Umbilical cord (tissue), 2 donors: Measurements from ENCODE around the gene KIAA1958. TPM values are rescaled to one million over a fixed set of nuclear protein-coding genes. Genes with fewer than 3 reads are reported as not detected.
"Not testable (repeated sequence)": the region's sequence is repeated elsewhere in the genome, so short reads cannot be mapped to it uniquely, and the experiment has no call there.

ENCODE experiments used
- DNase-seq: peaks from one replicate; pipeline ENCODE4 v3.0.0-alpha.2; 2015; ENCODE audit warnings: low spot score
- total RNA-seq: library from RNA; depleted of rRNA; stranded (reverse); fragments of >200 nt; gene quantifications from one replicate; pipeline ENCODE4 v1.2.3, GENCODE V29; 2014; ENCODE audit warnings: low replicate concordance; ENCODE audit not compliant: insufficient read depth

KIAA1958 gene
- total RNA-seq, 1 donor from 2014 or later, result 2.6 TPM

DNA sequence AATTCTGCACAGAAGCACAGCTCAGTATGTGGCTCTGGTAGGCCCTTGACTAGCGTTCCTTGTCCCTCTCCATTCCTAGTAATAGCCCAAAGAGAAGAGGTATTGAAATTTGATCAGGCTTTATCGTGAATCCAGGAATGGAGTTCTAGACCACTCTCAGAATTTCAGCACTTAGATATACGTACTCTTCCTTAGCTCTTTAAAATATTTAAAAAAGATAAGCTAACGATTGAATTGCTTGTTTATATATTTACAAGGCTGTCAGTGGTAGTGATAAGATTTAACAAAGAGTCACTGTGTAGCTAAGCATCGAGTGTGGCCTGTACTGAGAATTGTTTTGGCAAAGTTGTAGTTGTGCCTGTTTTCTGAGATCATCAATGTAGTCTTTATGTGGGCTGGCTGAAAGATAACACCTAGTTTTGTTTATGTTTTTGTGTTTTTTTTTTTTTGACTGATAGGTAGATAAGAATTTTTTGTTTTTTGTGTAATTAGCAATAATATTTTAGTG, 2.5 kb downstream of the KIAA1958 start:
- no peak for DNase-seq

DNA sequence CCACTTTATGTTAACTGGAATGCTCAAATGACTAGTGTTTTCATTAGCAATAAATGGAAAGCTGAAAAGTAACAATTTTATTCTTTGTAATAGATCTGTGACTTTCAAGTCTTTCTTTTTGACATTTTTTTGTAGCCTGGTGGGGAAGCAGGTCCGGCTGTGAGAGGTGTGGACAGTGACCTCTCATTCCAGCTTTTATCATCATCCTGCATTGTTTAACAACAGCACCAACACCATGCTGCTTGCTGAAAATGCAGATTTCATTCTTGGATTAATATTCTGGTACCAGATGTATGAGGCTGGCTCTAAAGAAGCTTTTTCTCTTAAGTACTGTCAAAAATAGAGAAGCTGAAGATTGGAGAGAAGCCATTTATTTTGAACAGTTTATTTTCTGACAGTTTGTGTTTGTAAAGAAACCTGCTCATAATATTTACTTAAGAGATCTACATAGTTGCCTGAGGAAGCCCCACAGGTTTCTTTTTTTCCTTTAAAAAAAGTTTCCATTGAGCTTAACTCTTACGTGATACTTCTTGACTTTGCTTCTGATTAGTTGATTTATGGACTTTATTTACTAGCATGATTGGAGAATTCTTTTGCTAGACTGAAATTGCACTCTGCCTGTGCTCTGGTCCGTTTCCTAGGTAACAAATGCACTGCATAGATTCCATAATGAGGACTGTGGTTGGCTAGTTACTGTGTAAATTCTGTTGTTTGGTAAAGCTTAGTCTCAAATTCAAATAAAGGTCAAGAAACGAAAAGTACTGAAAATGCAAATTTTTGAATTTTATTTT, 3.4 kb downstream of the KIAA1958 start:
- DNase-seq, result no peak

DNA sequence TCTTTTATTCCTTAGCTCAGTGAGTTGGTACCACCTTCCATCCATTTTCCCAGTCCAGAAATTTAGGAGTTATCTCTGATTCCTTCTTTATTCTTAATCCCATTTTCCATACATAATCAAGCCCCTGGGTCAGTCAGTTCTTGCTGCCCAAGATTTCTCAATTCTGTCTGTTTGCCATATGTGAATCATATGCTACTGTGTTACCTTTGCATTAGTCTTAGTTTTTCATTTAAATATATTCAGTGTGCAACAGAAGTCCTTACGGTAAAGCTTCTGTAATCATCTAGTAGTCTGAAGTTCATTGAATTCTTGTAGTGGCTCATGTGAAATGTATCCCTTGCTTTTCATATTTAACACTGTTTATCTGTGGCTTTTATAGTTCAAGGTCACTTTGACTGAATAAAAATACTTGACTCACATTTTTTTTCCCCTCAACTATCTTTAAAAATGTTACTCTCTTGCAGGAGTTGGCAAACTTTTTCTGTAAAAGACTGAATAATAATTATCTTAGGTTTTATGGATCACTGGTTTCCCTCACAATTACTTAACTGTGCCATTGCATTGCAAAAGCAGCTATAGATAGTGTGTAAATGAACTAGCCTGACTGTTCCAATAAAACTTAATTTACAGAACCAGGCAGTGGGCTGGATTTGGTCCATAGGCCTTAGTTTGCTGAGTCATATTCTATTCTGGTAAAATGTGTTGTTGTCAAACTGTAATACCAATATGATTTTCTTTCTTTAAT, 6.9 kb downstream of the KIAA1958 start:
- no peak for DNase-seq

DNA sequence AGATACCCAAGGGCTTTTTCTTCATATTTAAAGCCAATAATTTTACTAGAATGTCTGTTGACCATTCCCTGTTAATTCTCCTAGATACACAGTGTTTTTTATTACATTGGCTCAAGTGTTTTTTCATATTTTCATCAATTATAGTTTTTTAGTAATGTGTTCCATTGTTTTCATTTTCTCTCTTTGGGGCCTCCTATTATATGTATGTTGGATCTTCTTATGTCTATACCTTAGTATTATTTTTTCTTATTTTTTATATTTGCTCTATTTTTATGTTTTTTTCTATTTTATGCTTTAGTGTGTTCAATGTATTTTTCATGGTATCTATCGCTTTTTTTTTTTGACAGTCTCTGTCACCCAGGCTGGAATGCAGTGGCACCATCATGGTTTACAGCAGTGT, 7.5 kb downstream of the KIAA1958 start:
- DNase-seq, result no peak

DNA sequence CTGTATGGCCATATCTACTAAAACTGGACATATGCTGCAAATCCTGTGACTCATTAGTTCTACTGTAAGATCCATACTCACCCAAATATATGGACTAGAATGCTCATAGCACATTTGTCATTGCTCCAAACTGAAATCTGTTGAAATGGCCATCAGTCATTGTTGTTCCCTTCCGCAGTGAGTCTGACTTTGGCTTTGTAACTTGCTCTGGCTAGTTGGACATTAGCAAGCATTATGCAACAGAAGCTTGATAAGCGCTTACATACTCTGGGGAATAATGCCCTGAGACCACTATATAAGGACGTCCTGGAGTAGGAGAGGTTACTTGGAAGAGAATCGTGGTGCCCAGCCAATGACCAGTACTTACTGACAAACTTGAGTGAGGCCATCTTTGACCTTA, 9.0 kb downstream of the KIAA1958 start:
- no peak for DNase-seq

DNA sequence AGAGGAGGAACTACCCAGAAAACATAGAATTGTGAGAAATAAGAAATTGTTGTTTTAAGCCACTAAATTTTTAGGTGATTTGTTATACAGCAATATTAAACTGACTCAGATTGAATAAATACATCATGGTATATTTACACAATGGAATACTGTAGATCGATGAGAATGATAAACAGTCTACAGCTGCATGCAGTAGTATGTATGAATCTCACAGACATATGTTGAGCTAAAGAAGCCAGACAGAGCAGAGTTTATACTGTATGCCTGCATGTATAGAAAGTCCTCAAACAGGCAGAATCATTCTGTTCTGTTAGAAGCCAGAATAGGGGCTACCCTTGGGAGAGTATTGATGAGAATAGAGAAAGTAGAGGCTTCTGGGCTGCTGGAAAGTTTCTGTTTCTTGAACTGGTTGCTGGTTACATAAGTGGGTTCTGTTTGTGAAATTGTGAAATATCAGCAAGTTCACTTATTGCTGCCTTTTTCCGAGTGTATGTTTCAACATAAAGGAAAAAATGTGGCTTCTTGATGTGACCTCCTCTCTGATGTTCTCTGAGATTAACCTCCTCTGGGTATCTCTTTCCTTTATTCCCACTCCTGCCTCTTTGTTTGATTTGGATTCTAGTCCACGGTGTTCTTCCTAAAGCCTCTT, 9.6 kb downstream of the KIAA1958 start:
- no peak for DNase-seq

DNA sequence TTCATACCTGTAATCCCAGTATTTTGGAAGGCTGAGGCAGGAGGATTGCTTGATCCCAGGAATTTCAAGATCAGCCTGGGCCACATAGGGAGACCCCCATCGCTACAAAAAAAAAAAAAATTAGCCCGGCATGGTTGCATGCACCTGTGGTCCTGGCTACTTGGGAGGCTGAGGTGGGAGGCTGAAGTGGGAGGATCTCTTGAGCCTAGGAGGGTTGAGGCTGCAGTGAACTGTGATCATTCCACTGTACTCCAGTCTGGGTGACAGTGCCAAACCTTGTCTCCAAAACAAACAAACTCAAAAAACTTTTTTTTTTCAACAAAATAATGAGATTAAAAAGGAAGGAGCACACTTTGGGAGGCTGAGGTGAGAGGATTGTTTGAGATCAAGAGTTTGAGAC, 14.2 kb downstream of the KIAA1958 start:
- no peak for DNase-seq

DNA sequence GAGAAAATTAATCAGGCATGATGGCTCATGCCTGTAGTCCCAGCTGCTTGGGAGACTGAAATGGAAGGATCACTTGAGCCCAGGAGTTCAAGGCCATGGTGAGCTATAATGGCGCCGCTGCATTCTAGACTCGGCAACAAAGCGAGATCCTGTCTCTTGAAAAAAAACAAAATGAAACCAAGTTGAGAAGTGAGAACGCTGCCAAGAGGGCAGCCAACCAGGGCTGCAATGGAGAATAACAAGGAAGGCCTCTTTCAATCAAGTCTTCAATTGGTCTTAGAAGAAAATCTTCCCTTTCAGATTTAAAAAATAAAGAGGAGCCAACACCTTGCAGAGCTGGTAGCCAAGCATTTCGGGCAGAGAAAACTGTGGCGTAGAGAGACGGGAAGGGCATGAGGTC, 14.7 kb downstream of the KIAA1958 start:
- no peak for DNase-seq

DNA sequence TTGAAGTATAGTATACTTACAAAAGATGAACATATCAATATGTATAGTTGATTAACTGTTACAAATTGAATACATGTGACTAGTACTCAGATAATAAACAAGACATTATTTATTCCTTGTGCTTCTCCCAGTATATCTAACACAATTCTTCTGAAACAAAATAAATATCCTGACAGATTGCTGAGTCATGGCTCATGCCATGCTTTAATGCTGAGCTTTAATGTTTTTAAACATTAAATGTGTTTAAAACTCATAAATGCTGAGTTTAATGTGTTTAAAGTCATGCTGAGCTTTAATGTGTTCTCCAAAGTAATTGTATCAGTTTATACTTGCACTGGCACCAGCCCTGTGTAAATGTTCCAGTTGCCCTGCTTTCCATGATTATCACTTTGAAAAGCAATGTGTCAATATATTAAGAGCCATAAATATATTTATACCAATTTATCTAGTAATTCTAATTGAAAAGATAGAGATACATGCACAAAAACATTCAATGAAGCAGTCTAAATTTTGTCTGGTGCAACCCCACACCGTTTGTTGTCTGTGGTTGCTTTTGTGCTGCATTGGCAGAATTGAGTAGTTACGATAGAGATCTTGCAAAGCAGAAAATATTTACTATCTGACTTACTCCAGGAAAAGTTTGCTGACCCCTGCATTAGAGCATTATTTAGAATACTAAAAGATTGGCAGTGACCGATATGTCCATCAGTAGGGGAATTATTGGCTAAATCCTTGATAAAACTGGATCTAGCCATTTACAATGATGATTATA, 15.7 kb downstream of the KIAA1958 start:
- DNase-seq, result no peak

DNA sequence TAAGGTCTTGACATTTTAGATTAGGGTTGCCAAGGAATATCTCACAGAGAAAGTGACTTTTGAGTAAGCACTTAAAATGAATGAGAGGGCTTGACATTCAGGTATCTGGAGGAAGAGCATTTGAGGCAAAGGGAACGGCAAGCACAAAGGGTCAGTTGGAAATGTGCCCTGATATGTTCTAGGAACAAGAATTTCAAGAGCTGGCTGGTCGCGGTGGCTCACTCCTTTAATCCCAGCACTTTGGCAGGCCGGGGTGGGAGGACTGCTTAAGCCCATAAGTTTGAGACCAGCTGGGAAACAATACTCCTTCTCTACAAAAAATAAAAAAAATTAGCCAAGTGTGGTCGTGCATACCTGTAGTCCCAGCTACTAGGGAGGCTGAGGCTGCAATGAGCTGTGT, 16.5 kb downstream of the KIAA1958 start:
- DNase-seq, result no peak

DNA sequence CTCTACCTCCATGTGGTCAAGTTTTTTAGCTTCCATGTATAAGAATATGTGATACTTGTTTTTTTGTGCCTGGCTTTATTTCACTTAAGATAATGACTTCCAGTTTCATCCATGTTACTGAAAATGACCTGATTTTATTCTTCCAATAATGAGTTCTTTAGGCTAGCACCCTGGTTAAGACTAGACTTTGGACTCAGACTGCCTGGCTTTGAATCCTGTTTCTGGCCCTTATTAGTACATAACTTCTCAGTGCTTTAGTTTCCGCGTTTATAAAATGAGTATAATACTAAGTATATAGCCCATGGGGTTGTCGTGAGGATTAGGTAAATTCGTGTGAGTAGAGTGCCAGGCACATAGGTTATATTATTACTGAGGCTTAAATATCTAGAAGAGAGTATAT, 18.5 kb downstream of the KIAA1958 start:
- no peak for DNase-seq

DNA sequence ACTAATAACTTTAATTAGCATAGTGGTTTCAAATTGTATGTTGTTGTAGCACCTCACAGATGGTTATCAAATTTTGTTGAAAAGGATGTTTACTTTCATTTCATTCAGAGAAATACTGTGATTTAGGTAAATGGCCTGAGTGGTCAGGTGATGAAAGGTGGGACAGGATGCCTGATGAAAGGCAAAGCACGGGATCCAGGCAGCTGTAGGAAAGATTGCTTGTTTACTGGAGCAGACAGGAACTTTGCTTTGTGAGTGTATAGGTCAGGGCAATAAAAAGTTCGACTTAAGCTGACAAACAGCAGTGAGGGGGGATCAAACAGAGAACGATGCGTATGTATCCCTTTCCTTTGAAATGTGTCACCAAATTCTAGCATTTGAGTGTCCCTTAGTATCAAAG, 19.0 kb downstream of the KIAA1958 start:
- DNase-seq, result no peak

DNA sequence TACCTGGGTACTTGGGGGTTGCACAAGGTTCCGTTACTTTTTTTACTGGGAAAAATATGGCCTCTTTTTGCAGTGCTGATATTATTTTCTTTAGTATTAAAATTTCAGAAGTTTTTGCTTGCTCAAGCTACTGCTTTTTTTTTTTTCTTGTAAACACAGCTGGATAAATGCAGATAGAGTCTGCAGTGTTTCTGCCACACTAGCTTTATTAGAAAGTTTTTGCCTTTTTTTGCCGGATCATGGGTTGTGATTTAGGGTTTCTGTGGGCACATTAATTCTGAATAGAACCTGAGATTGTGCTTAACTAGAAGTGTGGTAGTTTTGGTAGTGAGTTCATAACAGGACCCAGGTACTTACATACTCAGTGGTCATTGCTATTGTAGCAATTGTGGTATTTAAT, 19.9 kb downstream of the KIAA1958 start:
- DNase-seq, result peak; percentile 12

DNA sequence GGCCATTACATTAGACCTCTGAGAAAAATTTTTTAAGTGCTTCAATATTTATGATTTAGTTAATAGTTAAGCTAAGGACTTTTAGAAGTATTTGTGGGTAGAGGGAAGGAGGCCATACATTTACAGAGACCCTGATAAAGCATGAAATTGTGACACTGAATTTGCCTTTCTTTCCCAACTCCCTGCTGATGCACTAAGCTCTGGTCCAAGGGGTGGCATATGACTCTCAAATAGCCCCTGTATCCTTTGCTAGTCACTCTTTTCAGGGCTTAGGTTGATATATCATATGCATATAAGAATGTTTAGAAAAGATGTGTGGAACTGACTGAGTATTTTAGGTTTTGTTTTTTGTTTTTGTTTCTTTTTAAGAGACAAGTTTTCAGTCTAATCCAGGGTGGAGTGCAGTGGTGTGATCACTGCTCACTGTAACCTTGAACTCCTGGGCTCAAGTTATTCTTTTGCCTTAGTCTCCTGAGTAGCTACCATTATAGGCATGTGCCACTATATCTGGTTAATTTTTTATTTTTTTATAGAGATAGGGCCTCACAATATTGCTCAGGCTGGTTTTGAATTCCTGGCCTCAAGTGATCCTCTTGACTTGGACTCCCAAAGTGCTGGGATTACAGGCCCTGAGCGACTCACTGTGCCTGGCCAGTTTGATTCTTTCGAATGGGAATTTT, 20.5 kb downstream of the KIAA1958 start:
- DNase-seq, result no peak

DNA sequence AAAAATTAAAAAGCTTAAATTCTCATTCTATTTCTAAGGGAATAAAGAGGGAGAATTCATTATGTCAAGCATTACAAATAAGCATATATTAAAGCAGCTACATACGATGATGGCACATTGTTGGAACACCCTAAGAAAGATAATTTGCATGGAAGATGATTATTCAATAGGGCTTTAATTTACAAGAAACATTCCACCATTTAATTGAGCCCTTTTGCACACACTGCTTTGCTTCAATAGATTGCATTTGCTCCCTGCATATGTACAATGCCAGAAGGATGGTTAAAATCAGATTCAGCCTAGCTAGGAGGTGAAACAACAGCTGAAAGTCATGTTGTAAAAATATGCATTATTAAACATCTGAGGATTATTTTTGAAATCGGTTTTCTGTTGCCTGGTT, 21.8 kb downstream of the KIAA1958 start:
- no peak for DNase-seq

DNA sequence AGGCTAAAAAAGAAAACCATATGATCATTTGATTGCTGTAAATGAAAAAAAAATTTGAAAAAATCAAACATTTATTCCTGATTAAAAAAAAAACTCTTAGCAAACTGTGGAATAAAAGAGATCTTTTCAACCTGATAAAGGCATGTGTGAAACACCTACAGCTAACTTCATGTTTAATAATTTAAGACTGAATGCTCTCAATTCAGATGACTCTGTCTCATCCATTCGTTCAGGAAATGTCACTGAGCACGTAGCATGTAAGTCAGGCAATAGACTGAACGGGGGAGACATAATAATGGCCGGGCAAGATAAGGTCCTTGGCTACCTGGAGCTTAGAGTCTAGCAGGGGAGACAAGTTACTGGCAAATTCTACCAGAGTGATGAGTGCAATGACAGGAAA, 25.8 kb downstream of the KIAA1958 start:
- not testable (repeated sequence) for DNase-seq

DNA sequence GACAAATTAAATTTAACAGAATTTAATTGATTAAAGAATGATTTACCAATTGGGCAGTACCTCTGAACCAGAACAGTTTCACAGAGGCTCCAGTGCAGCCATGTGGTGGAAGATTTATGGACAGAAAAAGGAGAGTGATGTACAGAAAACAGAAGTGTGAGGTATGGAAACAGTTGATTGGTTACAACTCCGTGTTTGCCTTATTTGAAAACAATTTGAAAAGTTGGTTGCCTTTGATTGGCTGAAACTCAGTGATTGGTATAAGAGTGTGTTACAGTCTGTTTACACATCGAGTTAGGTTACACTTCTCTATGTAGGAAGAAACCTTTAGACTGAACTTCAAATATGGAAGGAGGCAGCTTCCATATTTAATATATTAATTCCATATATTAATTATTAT, 30.1 kb downstream of the KIAA1958 start:
- no peak for DNase-seq

DNA sequence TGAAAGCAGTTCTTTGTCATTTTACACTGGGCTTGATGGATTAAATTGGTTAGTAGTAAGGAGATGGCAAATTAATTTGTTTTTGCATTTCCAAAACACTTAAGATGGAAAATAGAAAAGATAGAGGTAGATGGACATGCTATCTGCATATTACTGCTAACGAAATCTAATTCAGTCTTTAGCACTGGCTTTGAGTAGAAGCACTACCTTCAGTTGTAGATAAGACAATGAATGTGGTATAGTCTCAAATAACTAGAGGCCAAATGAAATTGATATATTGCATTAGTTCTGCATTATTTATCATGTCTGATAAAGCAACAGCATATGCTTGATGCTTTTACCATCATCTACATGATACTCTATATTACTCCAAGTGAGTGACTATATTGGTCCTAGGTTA, 33.4 kb downstream of the KIAA1958 start:
- no peak for DNase-seq

DNA sequence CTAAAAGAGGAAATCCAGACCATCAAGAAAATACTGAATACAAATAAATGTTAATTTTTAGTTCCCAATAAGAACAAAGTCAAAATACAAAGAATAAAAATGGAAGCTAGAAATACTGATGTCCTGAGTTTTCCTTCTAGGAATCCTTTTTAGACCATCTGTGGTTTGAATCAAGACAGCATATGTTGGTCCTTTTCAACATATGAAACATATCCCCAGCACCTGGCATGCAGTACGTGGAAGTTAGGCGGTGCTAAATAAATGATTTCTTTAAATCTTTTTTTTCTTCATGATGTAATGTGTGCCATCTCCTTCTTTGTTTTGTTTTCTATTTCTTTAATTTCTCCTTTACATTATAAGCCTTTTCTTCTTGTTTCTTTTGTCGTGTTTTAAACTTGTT, 34.0 kb downstream of the KIAA1958 start:
- no peak for DNase-seq

DNA sequence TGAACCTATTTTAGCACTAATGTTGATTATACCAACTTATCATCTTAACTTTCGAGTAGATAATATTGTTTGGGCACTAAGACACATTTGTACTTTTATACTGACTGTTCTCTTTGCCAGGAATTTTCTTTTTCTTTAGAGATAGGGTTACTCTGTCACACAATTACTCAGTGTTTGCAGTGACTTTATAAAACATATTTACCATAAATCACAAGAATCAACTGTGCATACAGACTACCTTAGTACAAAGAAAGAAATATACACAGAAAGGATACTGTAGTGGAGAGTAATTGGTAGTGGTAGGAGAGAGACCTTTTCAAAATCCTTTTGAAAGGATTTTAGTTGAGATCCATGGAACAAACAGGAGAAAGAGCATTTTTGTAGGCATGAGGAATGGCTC, 40.3 kb downstream of the KIAA1958 start:
- no peak for DNase-seq

DNA sequence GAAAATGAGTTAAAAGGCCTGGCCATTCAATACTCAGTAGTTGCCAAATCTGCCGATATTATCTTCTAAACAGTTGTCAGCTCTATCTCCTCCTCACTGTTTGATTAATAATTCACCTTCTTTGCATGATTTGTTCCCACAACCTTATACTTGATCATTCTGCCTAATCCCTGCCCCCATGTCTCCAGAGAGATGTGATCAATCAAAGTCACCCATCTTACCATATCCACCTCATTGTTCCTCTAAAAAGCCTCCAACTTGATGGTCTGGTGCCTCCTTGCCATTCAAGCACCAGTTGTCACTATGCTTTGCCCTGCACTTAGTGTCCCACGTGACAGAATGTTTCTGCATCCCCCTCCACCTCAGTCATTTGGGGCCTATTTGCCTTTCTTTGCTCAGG, 41.3 kb downstream of the KIAA1958 start:
- DNase-seq, result no peak
